NOMO-1 treated with dmso at 0.1 percent for 144 hours (cell line): Measurements from ENCODE around the gene HBP1.
"Not testable (repeated sequence)": the region's sequence is repeated elsewhere in the genome, so short reads cannot be mapped to it uniquely, and the experiment has no call there.

Source experiments
- DNase-seq: peaks from one replicate; lab custom pipeline; 2025; ENCODE audit not compliant: unreplicated experiment; lab: John Stamatoyannopoulos, UW

Gene HBP1

DNA sequence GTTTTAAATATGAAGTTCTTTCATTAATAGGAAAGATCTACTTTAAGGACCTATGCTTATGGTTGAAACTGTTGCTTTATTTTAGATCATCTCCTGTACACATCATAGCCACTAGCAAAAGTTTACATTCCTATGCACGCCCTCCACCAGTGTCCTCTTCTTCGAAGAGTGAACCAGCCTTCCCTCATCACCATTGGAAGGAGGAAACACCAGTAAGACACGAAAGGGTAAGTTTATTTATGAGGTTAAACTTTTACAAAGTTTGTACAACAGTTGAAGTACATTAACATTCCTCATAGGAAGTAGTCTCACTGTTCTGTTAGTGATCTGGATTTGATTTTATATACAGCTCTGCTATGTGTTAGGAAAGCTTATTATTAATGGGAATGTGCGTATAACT is 16.9 kb downstream of the HBP1 start:
- DNase-seq = no peak

GRCh38 chr7:107186240-107186639 is 17.4 kb downstream of the HBP1 start:
- DNase-seq = no peak

GRCh38 chr7:107187774-107188173 is 19.0 kb downstream of the HBP1 start:
- no peak for DNase-seq

DNA sequence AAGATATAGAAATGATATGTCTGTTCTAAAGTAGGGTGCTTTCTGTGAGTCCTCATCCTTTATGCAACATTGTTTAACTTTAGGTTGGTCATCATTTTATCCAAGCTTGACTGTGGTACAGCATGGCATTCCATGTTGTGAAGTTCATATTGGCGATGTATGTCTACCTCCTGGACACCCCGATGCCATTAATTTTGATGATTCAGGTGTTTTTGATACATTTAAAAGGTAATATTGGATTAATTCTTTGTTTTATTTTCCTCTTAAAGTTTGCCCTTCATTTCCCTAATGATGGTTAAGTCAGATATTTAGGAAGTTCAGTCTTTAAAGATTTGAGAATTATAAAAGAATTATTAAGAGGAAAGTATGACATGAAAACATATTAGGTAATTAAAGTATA is 21.3 kb downstream of the HBP1 start:
- DNase-seq = no peak

GRCh38 chr7:107194052-107194451 is 25.2 kb downstream of the HBP1 start:
- no peak for DNase-seq

DNA sequence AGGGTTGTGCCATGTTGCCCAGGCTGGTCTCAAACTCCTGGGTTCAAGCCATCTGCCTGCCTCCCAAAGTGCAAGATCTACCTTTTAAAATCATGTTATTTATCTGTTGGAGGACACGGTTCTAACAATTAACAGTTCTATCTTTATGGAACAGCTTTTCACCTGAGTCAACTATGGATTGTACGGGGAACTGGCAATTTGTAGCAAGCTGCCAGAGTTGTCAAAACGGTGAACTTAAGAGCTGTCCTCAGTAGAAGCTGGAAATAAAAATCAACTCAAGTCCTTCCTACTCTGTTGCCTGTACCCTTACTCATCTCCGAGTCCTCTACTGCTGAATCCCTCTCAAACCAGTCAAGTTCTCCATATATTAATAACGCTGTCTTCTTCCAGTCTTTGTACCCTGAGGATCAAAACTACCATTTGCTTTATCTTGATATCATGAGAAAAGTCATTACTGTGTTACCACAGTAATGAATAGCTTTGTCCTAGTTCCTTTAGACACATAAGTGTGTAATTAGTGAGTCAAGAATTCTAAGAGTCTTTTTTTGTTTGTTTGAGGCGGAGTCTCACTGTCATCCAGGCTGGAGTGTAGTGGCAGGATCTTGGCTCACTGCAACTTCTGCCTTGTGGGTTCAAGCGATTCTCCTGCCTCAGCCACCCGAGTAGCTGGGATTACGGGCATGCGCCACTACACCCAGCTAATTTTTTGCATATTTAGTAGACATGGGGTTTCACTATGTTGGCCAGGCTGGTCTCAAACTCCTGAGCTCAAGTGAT is 28.2 kb downstream of the HBP1 start:
- DNase-seq = no peak

- no peak for DNase-seq
Observed at GRCh38 chr7:107201795-107202450, 33.1 kb downstream of the HBP1 start.

GRCh38 chr7:107203607-107204006 is 34.8 kb downstream of the HBP1 start:
- DNase-seq = no peak

- no peak for DNase-seq
Observed at GRCh38 chr7:107206136-107206535, 37.3 kb downstream of the HBP1 start.

GRCh38 chr7:107206706-107207105 is 37.9 kb downstream of the HBP1 start:
- DNase-seq = no peak

GRCh38 chr7:107207459-107207858 is 38.7 kb downstream of the HBP1 start:
- DNase-seq = no peak

- DNase-seq = no peak
Observed at GRCh38 chr7:107208024-107208521, 39.3 kb downstream of the HBP1 start.

DNA sequence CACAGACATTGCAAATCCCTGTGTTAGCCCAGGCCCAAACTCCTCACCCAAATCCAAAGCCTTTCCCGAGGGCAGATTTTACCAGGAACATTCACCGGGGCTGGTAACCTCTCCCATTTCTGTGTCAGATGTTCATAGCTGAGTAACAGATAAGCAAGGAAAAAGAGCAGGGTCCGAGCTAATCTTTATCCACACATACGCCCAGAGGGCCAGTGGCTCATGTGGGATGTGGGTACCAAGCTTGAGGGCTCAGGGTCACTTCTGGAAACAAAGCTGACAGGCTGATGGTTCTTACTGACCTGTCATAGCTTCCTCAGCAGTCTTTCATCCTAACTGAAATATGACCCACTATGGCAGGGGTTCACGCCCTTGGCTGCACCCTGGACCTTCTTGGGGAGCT is 39.8 kb downstream of the HBP1 start:
- DNase-seq = no peak

GRCh38 chr7:107209565-107209964 is 40.8 kb downstream of the HBP1 start:
- no peak for DNase-seq

- DNase-seq = no peak
Observed at GRCh38 chr7:107210400-107210799, 41.6 kb downstream of the HBP1 start.

GRCh38 chr7:107212725-107213124 is 43.9 kb downstream of the HBP1 start:
- DNase-seq = no peak

- no peak for DNase-seq
Observed at GRCh38 chr7:107213193-107213788, 44.5 kb downstream of the HBP1 start.

- no peak for DNase-seq
Observed at GRCh38 chr7:107213945-107214344, 45.1 kb downstream of the HBP1 start.

DNA sequence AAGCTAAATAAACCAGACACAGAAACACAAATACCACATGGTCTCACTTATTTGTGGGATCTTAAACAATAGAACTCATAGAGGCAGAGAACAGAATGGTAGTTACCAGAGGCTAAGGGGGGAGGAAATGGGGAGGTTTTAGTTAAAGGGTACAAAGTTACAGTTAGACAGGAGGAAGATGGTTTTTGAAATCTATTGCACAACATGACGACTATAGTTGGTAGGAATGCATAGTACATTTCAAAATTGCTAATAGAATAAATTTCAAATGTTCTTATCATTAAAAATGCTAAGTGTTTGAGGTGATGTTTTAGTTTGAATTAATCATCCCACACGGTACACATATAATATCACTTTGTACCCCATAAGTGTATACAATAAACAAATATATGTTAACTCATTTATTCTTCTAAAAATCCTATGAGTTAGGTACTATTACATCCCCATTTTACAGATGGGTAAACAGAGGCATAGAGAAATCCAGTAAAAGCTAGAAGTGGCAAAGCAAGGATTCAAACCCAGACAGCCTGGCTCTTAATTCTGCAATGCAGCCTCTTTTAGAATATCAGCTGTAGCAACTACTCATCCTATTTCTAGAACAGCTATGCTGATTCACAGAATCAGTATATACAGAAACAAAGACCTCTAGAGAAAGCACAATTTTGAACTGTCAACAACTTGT is 50.9 kb downstream of the HBP1 start:
- DNase-seq = no peak

- DNase-seq = no peak
Observed at GRCh38 chr7:107220356-107220755, 51.6 kb downstream of the HBP1 start.

GRCh38 chr7:107220806-107221205 is 52.0 kb downstream of the HBP1 start:
- DNase-seq = not testable (repeated sequence)
